Motor neuron (in vitro differentiated cells): ENCODE data around the gene AHNAK2. TPM values are rescaled to one million over a fixed set of nuclear protein-coding genes. Genes with fewer than 3 reads are reported as not detected.

Experiments used
- ATAC-seq, 8 experiments: fragments of 200-7000 bp; cut with Tn5 transposase; replicated peaks in 6 of 8; 2 replicates each; pipeline ENCODE4 v1.8.0; 2021; ENCODE audit warnings: mild to moderate bottlenecking in 8 of 8, moderate library complexity in 8 of 8
- H3K27ac ChIP-seq, 2 donors: fragments of 250-450 bp; sonication (Bioruptor Pico); 2 replicates each; pipeline ENCODE4 v1.9.0; 2021; ENCODE audit warnings: antibody characterized with exemption in 2 of 2, mild to moderate bottlenecking in 2 of 2, moderate library complexity in 1 of 2
- H3K4me1 ChIP-seq, 2 donors: fragments of 250-450 bp; sonication (Bioruptor Pico); replicated peaks in 1 of 2; 2 replicates each; pipeline ENCODE4 v1.6.1; 2021; ENCODE audit warnings: antibody characterized with exemption in 2 of 2, mild to moderate bottlenecking in 2 of 2, moderate library complexity in 1 of 2
- H3K4me3 ChIP-seq, 5 donors: fragments of 250-450 bp; sonication (Bioruptor Pico); 2 replicates each; pipeline ENCODE4 v1.9.0; 2021; ENCODE audit warnings: antibody characterized with exemption in 5 of 5, mild to moderate bottlenecking in 5 of 5, moderate library complexity in 4 of 5
- WGBS, 10 experiments: fragments of 450-650 bp; shearing (Covaris generic); methylation state at CpG; one replicate each; pipeline ENCODE4 v1.0.0; 2022; 5-methylcytosine and 5-hydroxymethylcytosine counted together
- in situ Hi-C, 9 experiments: fragments of 400-800 bp; cut with MboI; loops; one replicate each; pipeline ENCODE4 v1.15.0; 2021; ENCODE audit warnings: low sequenced_read_pairs in 9 of 9, low pct_unique_long_range_greater_than_20kb in 2 of 9; ENCODE audit not compliant: unreplicated experiment in 9 of 9
- total RNA-seq, 8 experiments: library from RNA; unstranded; fragments of 300-600 nt; gene quantifications; 2 replicates each; pipeline versions ENCODE4 v1.2.3 to v1.2.4, GENCODE V29; 2022

The AHNAK2 gene
- total RNA-seq, 8 experiments from 2014 or later = 1.1 to 34.2 (median 1.5) TPM

GRCh38 chr14:104979758-104980610 lies 1.8 kb upstream of the AHNAK2 start:
- no peak overlapping the region for H3K4me3 ChIP-seq
- WGBS, 10 experiments = 45 to 93% (median 60%) methylated on average over 1 to 3 of the region's 19 CpGs; no CpG with 5 or more reads in 3 of the 10 experiments
- in situ Hi-C loops = loop anchor here in 2 of 9 experiments (10.0 kb wide), 1 partner anchor 65 kb away; no protein-coding TSS in a partner anchor
- H3K27ac ChIP-seq = no peak overlapping the region
- peaks cover 9 to 19% of the 10 kb centered on the region in 2 donors for H3K4me1 ChIP-seq
- no peak for ATAC-seq

GRCh38 chr14:104978746-104979691 lies 845 bp upstream of the AHNAK2 start:
- WGBS, 10 experiments = 0 to 100% (median 70%) methylated on average over 1 to 4 of the region's 32 CpGs; no CpG with 5 or more reads in 5 of the 10 experiments

GRCh38 chr14:104977008-104977680 lies 1.0 kb downstream of the AHNAK2 start:
- peaks cover 8 to 34% of the 10 kb centered on the region in 2 donors for H3K4me1 ChIP-seq
- WGBS, 10 experiments = 35 to 63% (median 60%) methylated on average over 2 to 4 of the region's 11 CpGs; no CpG with 5 or more reads in 5 of the 10 experiments
- in situ Hi-C loops = loop anchor here in 2 of 9 experiments (10.0 kb wide), 1 partner anchor 68 kb away; no protein-coding TSS in a partner anchor
- ATAC-seq = no peak
- H3K27ac ChIP-seq = no peak overlapping the region
- H3K4me3 ChIP-seq = peak overlapping the region; percentile 36 to 49 (median 40)

More at GRCh38 chr14:104978746-104979691, 845 bp upstream of the AHNAK2 start:
- peak overlapping the region; percentile 36 to 49 (median 40) for H3K4me3 ChIP-seq
- no peak overlapping the region for H3K27ac ChIP-seq
- in situ Hi-C loops = loop anchor here in 2 of 9 experiments (10.0 kb wide), 1 partner anchor 66 kb away; no protein-coding TSS in a partner anchor
- peak in 6 of 8 experiments; percentile 1 to 29 (median 24) for ATAC-seq
- peaks cover 8 to 20% of the 10 kb centered on the region in 2 donors for H3K4me1 ChIP-seq

GRCh38 chr14:104976198-104977007 lies 1.8 kb downstream of the AHNAK2 start:
- in situ Hi-C loops = loop anchor here in 2 of 9 experiments (10.0 kb wide), 1 partner anchor 68 kb away; no protein-coding TSS in a partner anchor
- H3K4me3 ChIP-seq = no peak overlapping the region
- peaks cover 8 to 34% of the 10 kb centered on the region in 2 donors for H3K4me1 ChIP-seq
- no peak overlapping the region for H3K27ac ChIP-seq
- ATAC-seq = peak; percentile 1 to 67 (median 31)
- 0 to 67% (median 37%) methylated on average over 1 to 6 of the region's 21 CpGs; no CpG with 5 or more reads in 6 of the 10 experiments for WGBS, 10 experiments

- peaks cover 8 to 34% of the 10 kb centered on the region in 2 donors for H3K4me1 ChIP-seq
- in situ Hi-C loops = loop anchor here in 2 of 9 experiments (10.0 kb wide), 1 partner anchor 69 kb away; no protein-coding TSS in a partner anchor
- no peak overlapping the region for H3K4me3 ChIP-seq
- no peak for ATAC-seq
- H3K27ac ChIP-seq = no peak overlapping the region
- 50% methylated on average over 3 of the region's 21 CpGs; no CpG with 5 or more reads in 9 of the 10 experiments for WGBS, 10 experiments
Measured at GRCh38 chr14:104975481-104976197, 2.5 kb downstream of the AHNAK2 start.

GRCh38 chr14:104974665-104975390 lies 3.3 kb downstream of the AHNAK2 start:
- in situ Hi-C loops = loop anchor here in 2 of 9 experiments (10.0 kb wide), 1 partner anchor 70 kb away; no protein-coding TSS in a partner anchor
- H3K4me1 ChIP-seq = peaks cover 8 to 34% of the 10 kb centered on the region in 2 donors
- no peak overlapping the region for H3K4me3 ChIP-seq
- WGBS, 10 experiments = 80 to 100% (median 96%) methylated on average over 1 to 11 of the region's 14 CpGs; no CpG with 5 or more reads in 2 of the 10 experiments
- no peak overlapping the region for H3K27ac ChIP-seq
- ATAC-seq = no peak

- Histone ChIP-seq H3K27ac (no peak overlapping the region), H3K4me1 (peaks cover 8 to 34% of the 10 kb centered on the region in 2 donors), H3K4me3 (no peak overlapping the region)
- WGBS, 10 experiments = 40 to 100% (median 100%) methylated on average over 1 to 4 of the region's 13 CpGs; no CpG with 5 or more reads in 5 of the 10 experiments
- ATAC-seq = no peak
- in situ Hi-C loops = loop anchor here in 2 of 9 experiments (10.0 kb wide), 1 partner anchor 71 kb away; no protein-coding TSS in a partner anchor
Measured at GRCh38 chr14:104974146-104974541, 4.0 kb downstream of the AHNAK2 start.

GRCh38 chr14:104973385-104974145 lies 4.6 kb downstream of the AHNAK2 start:
- in situ Hi-C loops = loop anchor here in 2 of 9 experiments (10.0 kb wide), 1 partner anchor 71 kb away; no protein-coding TSS in a partner anchor

GRCh38 chr14:104973135-104973384 lies 5.1 kb downstream of the AHNAK2 start:
- no peak overlapping the region for H3K27ac ChIP-seq
- in situ Hi-C loops = loop anchor here in 2 of 9 experiments (10.0 kb wide), 1 partner anchor 72 kb away; no protein-coding TSS in a partner anchor
- no peak overlapping the region for H3K4me3 ChIP-seq
- peak; percentile 24 to 78 (median 64) for ATAC-seq
- WGBS, 10 experiments = 0 to 67% (median 47%) methylated on average over 3 to 4 of the region's 12 CpGs; no CpG with 5 or more reads in 6 of the 10 experiments
- peaks cover 8 to 37% of the 10 kb centered on the region in 2 donors for H3K4me1 ChIP-seq

More at GRCh38 chr14:104973385-104974145, 4.6 kb downstream of the AHNAK2 start:
- ATAC-seq = peak in 7 of 8 experiments; percentile 8 to 39 (median 34)
- Histone ChIP-seq H3K4me3 (no peak overlapping the region), H3K27ac (no peak overlapping the region), H3K4me1 (peaks cover 8 to 34% of the 10 kb centered on the region in 2 donors)
- 0 to 46% (median 21%) methylated on average over 1 to 7 of the region's 23 CpGs; no CpG with 5 or more reads in 6 of the 10 experiments for WGBS, 10 experiments
